Left lobe of liver (tissue), 2 donors: ENCODE results near the gene THYN1. TPM values are rescaled to one million over a fixed set of nuclear protein-coding genes. Genes with fewer than 3 reads are reported as not detected.
"Not testable (repeated sequence)": the region's sequence is repeated elsewhere in the genome, so short reads cannot be mapped to it uniquely, and the experiment has no call there.

Experiments used
- ATAC-seq: fragments of 200-7000 bp; cut with Tn5 transposase; one replicate; pipeline ENCODE4 v1.9.1; 2020; ENCODE audit warnings: mild to moderate bottlenecking, moderate library complexity
- DNase-seq: peaks from one replicate; pipeline ENCODE4 v3.0.0-alpha.2; 2020; ENCODE audit warnings: low spot score
- total RNA-seq: library from RNA; stranded (reverse); gene quantifications from one replicate; pipeline ENCODE4 v1.2.1, GENCODE V29; 2021
- donor health status: DM: no; HTN: no; CAD: no; lungs with moderate emphysema.
- donor health status: DM: no; HTN: yes; CAD: no.

The THYN1 gene
- total RNA-seq, 1 donor from 2014 or later, result 21.1 TPM

DNA sequence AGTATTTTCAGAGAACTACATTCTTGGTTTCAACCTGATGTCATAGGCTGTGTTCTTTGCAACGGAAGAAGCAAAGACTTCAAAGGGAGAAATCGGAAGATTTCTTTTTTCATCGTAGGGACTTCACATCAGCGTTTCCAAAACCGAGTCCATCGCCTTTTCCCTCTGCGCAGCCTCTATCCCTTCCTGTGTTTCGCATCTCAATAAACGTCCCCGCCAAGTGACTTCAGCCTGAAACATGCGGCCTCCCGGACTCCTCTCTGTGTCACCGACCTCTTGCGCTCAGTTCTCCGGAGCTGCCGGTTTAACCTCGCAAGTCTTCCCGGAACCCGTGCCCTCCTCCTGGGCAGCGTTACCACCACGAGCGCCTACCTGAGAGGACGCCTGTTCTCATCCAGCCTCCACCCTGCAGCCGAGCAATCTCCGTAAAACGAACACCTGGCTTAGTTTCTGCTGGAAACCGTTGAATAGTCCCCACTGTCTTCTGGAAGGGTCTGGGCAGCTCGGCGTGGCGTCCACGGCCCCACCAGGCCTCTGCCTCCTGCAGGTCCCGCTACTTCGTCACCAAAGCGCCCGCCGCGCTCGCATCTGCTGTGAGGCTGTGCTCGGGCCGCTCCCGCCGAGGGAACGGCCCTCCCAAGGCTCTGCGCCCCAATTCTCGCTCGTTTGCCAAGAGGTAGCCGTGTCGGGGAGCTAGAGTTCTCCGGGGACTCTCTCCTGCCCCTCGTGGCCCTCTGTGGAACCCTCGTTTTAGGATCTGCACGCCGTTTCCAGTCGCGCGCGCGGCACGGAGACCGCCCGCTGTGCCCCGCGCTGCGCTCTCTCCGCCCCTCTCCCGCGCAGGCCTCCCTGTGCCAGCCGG lies 22.6 kb upstream of the THYN1 start, which contains the start of gene GLB1L3:
Gene GLB1L3, plus strand, starts transcription at position 846 of the 862 bp plus-strand sequence. CDS start 362 bp downstream, outside the sequence.
- peak; percentile 43 for ATAC-seq
- DNase-seq, result peak; percentile 40

- ATAC-seq (no peak), DNase-seq (no peak)
Observed at GRCh38 chr11:134275188-134275533, 22.0 kb upstream of the THYN1 start.

DNA sequence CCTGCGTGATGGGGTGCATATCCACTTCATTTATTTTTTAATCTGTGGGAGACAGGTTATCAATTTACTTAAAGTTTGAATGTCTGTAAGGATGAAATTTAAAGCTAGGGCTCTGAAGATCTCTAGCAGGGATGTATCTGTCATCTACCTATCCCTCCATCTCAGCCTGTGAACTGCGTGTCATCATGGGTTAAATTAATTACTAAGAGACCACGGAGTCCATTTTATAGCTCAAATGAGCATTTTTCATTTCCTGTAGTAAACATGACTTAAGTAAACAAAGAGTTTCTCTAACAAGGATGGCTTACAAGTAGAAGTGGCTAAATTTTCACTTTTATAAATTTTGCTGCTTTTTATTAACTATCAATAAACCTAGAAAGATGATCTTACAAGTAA lies 20.2 kb upstream of the THYN1 start:
- ATAC-seq, result no peak
- no peak for DNase-seq

- DNase-seq (peak; percentile 91), ATAC-seq (peak; percentile 88)
Observed at GRCh38 chr11:134272381-134273316, 19.5 kb upstream of the THYN1 start.

GRCh38 chr11:134271978-134272377 lies 18.8 kb upstream of the THYN1 start:
- DNase-seq, result no peak
- peak; percentile 3 for ATAC-seq

DNA sequence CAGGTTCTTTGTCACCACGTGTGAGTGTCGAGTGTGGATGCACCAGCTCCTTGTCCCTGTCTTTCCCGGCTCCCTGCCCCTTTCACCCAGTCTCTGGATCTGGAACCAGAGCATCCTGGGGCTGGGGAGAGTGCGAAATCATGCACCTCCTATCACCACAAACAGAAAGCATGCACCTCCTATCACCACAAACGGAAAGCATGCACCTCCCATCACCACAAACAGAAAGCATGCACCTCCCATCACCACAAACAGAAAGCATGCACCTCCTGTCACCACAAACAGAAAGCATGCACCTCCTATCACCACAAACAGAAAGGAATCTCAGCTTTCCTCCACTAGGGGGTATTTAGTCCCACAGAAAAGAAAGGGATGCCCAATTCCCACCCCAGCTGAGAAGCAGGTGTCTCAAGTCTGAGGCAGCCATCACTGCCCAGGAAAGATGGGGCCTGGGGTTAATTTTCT lies 17.1 kb upstream of the THYN1 start:
- DNase-seq (no peak), ATAC-seq (no peak)

DNA sequence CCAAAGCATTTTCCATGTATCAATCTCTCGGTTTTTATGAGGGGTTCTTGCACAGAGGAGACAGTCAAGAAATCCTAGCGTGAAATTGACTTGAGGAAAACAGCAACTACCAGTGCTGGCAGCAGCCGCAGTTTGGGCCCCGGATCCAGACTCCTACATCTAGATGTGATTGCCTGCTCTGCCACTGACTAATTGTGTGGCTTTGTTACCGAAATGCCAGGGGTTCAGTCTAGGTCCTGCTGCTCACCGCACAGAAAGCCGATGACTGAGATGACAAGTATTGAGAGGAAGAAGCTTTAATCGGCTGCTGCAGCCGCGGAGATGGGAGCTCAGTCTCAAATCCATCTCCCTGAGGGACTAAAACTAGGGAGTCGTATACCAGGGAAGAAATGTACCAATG lies 14.8 kb upstream of the THYN1 start:
- ATAC-seq (no peak), DNase-seq (no peak)

DNA sequence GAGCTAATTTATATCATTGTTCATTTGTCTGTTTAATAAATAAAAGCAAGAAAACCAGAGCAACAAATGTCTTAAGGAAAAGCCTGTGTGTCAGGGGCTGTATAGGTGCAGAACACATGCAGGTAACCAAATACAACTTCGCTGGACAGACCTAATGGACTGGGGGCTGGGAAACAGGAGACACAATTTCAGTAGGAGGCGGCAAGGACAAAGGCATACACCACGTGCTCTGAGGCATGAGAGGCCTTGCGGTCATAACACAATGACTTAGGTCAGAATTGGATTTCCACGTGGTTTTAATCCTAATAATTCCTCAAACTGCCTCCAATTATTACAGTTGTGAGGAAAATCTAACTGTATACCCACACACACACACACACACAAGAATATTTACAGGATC lies 14.3 kb upstream of the THYN1 start:
- ATAC-seq (no peak), DNase-seq (no peak)

DNA sequence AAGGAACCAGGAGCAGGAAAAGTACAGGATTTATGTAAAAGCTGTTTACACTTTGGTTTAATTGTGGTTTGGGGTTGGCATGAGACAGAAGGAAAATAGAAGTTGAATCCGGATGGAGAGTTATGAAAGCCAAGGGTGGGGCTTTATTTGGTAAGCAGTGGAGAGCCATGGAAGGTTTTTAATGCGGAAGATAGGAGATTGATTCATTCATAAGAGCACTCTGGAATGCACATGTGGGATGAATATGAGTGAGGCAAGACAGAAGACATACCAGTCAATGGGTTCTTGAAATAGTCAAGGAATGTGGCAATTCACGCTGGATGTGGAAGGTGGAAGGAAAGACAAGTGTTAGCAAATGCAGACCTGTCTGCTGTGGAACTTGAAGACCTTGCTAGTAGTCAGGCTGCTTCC lies 13.7 kb upstream of the THYN1 start:
- no peak for DNase-seq
- ATAC-seq, result no peak

- ATAC-seq, result no peak
- DNase-seq, result no peak
Observed at GRCh38 chr11:134266440-134266839, 13.3 kb upstream of the THYN1 start.

DNA sequence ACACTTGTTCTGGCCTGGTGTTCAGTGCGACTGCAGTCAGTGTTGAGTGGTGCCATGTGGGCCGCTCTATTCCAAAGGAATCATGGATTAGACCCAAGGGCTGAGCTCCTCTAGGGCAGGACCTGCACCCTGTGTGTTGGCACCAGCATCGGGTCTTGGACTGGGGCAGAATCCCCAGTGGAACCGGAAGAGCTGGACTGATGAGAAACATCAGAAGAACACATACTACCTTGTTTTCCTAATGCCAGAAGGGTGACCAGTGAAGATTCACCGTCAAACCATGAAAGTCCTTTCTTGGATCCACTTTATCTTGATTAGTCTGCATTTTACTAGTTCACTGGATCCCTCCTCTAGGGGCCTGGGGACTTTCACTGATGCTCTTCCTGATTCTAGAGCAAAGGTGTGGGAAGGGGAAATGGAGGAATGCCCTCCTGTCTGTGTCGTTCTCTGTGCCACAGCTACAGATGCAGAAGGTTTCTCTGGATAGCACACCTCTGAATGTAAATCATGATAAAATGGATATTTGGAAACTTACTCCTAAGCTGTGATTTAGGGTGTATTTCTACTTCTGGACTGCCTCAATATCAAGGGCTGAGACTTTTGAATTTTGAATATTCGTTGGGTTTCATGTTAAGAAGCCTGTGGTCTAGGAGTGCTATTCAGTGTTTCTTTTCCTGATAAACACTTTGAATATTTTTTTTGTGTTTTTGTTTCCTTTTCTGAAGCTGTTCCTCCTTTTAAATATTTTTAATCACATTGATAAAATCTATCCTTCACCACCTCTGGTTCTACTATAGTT lies 12.0 kb upstream of the THYN1 start:
- ATAC-seq (no peak), DNase-seq (no peak)

DNA sequence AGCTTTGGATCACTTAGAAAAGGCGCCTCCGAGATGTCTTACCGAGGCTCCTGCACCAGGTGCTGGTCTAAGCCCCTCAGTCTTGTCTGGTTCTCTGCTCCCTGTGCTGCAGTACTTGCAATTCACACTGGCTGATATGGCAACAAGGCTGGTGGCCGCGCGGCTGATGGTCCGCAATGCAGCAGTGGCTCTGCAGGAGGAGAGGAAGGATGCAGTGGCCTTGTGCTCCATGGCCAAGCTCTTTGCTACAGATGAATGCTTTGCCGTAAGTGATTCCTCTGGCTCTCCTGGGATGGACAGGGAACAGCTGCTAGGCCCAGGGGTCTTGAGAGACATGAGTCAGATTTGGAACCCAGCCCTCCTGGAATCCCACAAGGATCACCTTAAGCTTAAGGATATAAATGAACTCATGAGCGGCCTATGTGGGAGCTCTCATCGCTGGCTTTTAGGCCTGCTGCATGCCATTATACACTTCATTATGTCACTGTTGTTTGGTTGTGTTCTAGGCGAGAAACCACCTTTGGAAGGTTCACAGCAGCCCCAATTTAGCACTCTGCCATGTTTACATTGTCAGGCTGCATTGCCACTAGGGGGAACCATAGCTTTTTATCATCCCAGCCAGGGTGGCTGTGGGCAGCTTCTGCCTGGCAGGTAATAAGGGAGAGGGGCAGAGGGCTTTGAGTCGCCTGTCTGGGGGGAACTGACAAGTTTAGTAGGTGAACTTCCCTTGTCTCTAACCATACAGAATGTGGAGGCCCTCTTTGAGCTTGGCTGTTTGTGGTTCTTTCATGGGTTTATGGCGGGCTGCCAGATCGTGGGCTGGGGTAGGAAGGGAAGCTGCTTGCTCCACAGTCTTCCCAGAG lies 8.7 kb upstream of the THYN1 start:
- DNase-seq (no peak), ATAC-seq (peak; percentile 86)

- no peak for ATAC-seq
- no peak for DNase-seq
Observed at GRCh38 chr11:134260983-134261382, 7.8 kb upstream of the THYN1 start.

GRCh38 chr11:134260503-134260902 lies 7.4 kb upstream of the THYN1 start:
- ATAC-seq (no peak), DNase-seq (no peak)

DNA sequence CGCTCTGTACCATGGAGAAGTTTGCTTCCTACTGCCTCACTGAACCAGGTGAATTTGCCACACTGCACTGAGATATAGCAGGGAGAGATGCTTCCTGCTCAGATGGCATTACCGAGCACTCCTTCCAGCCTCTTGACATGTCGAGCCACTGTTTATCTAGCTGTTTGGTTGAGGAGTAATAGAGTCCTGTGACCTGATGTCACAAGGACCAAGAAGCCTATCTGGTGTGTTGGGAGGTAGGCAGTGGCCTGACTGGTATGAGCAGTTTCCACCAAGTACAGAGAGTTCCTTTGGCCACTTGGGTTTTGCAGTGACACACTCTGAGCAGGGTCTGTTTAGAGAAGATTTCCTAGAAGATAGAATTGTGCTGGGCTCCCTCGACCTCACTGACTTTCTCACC lies 5.4 kb upstream of the THYN1 start:
- no peak for ATAC-seq
- DNase-seq, result no peak

GRCh38 chr11:134257101-134257500 lies 3.9 kb upstream of the THYN1 start:
- ATAC-seq (no peak), DNase-seq (no peak)

- ATAC-seq, result not testable (repeated sequence)
Observed at GRCh38 chr11:134255184-134255561, 2.0 kb upstream of the THYN1 start.

GRCh38 chr11:134254433-134255183 lies 1.5 kb upstream of the THYN1 start:
- DNase-seq, result no peak
- ATAC-seq, result no peak

More at GRCh38 chr11:134255184-134255561, 2.0 kb upstream of the THYN1 start:
- not testable (repeated sequence) for DNase-seq
